Measurements from ENCODE around the gene CDH4.

Gene CDH4

GRCh38 chr20:61801857-61802442, 549.9 kb downstream of the CDH4 start:
- no peak overlapping the region for H3K4me3 Mint-ChIP-seq

GRCh38 chr20:61802721-61803311, 550.8 kb downstream of the CDH4 start:
- no peaks in the 10 kb centered on the region for H3K9me3 Mint-ChIP-seq
- no peak overlapping the region for H3K27ac Mint-ChIP-seq
- ATAC-seq (no peak), DNase-seq (ENCODE audit: low spot score in 2 of 2) (no peak)
- H3K36me3 Mint-ChIP-seq = no peaks in the 10 kb centered on the region
- H3K4me3 Mint-ChIP-seq = no peak overlapping the region
- no peaks in the 10 kb centered on the region for H3K4me1 Mint-ChIP-seq

More at GRCh38 chr20:61801857-61802442, 549.9 kb downstream of the CDH4 start:
- ATAC-seq (no peak), DNase-seq (ENCODE audit: low spot score in 2 of 2) (no peak)
- Mint-ChIP-seq H3K9me3 (no peaks in the 10 kb centered on the region), H3K4me1 (no peaks in the 10 kb centered on the region), H3K36me3 (no peaks in the 10 kb centered on the region), H3K27ac (no peak overlapping the region)

- Mint-ChIP-seq H3K4me1 (no peaks in the 10 kb centered on the region), H3K36me3 (no peaks in the 10 kb centered on the region), H3K27ac (no peak overlapping the region)
Observed at GRCh38 chr20:61803416-61803914, 551.4 kb downstream of the CDH4 start.

GRCh38 chr20:61803915-61804751, 552.1 kb downstream of the CDH4 start:
- H3K27ac Mint-ChIP-seq = no peak overlapping the region
- H3K36me3 Mint-ChIP-seq = no peaks in the 10 kb centered on the region
- DNase-seq (ENCODE audit: low spot score in 2 of 2) = no peak
- H3K9me3 Mint-ChIP-seq = no peaks in the 10 kb centered on the region
- H3K4me1 Mint-ChIP-seq = no peaks in the 10 kb centered on the region
- H3K4me3 Mint-ChIP-seq = no peak overlapping the region
- ATAC-seq = peak; percentile 17

More at GRCh38 chr20:61803416-61803914, 551.4 kb downstream of the CDH4 start:
- no peaks in the 10 kb centered on the region for H3K9me3 Mint-ChIP-seq
- ATAC-seq (no peak), DNase-seq (ENCODE audit: low spot score in 2 of 2) (no peak)
- H3K4me3 Mint-ChIP-seq = no peak overlapping the region

- no peak overlapping the region for H3K4me3 Mint-ChIP-seq
- DNase-seq (ENCODE audit: low spot score in 2 of 2) (no peak), ATAC-seq (peak; percentile 20)
- H3K27ac Mint-ChIP-seq = no peak overlapping the region
- H3K36me3 Mint-ChIP-seq = no peaks in the 10 kb centered on the region
- no peaks in the 10 kb centered on the region for H3K9me3 Mint-ChIP-seq
- no peaks in the 10 kb centered on the region for H3K4me1 Mint-ChIP-seq
Observed at GRCh38 chr20:61804752-61805295, 552.8 kb downstream of the CDH4 start.

- H3K4me1 Mint-ChIP-seq = no peaks in the 10 kb centered on the region
- H3K9me3 Mint-ChIP-seq = no peaks in the 10 kb centered on the region
- no peak overlapping the region for H3K4me3 Mint-ChIP-seq
- no peak for ATAC-seq
- no peak overlapping the region for H3K27ac Mint-ChIP-seq
- no peak for DNase-seq (ENCODE audit: low spot score in 2 of 2)
- H3K36me3 Mint-ChIP-seq = no peaks in the 10 kb centered on the region
Observed at GRCh38 chr20:61805365-61805764, 553.3 kb downstream of the CDH4 start.

- no peak overlapping the region for H3K27ac Mint-ChIP-seq
- H3K4me3 Mint-ChIP-seq = no peak overlapping the region
- DNase-seq (ENCODE audit: low spot score in 2 of 2) = no peak
- no peaks in the 10 kb centered on the region for H3K4me1 Mint-ChIP-seq
- no peaks in the 10 kb centered on the region for H3K36me3 Mint-ChIP-seq
- ATAC-seq = no peak
- no peaks in the 10 kb centered on the region for H3K9me3 Mint-ChIP-seq
Observed at GRCh38 chr20:61805781-61806180, 553.7 kb downstream of the CDH4 start.

- no peaks in the 10 kb centered on the region for H3K4me1 Mint-ChIP-seq
- no peak overlapping the region for H3K27ac Mint-ChIP-seq
- no peak overlapping the region for H3K4me3 Mint-ChIP-seq
- no peaks in the 10 kb centered on the region for H3K9me3 Mint-ChIP-seq
- H3K36me3 Mint-ChIP-seq = no peaks in the 10 kb centered on the region
- DNase-seq (ENCODE audit: low spot score in 2 of 2) (no peak), ATAC-seq (no peak)
Observed at GRCh38 chr20:61806314-61806713, 554.3 kb downstream of the CDH4 start.

- DNase-seq (ENCODE audit: low spot score in 2 of 2) = no peak
- no peaks in the 10 kb centered on the region for H3K36me3 Mint-ChIP-seq
- no peaks in the 10 kb centered on the region for H3K9me3 Mint-ChIP-seq
Observed at GRCh38 chr20:61806995-61807394, 554.9 kb downstream of the CDH4 start.

GRCh38 chr20:61807471-61808160, 555.6 kb downstream of the CDH4 start:
- Mint-ChIP-seq H3K4me3 (no peak overlapping the region), H3K9me3 (no peaks in the 10 kb centered on the region), H3K4me1 (no peaks in the 10 kb centered on the region), H3K27ac (no peak overlapping the region), H3K36me3 (no peaks in the 10 kb centered on the region)
- DNase-seq (ENCODE audit: low spot score in 2 of 2) (no peak), ATAC-seq (no peak)

More at GRCh38 chr20:61806995-61807394, 554.9 kb downstream of the CDH4 start:
- Mint-ChIP-seq H3K4me3 (no peak overlapping the region), H3K27ac (no peak overlapping the region), H3K4me1 (no peaks in the 10 kb centered on the region)
- no peak for ATAC-seq

- no peak for ATAC-seq
- Mint-ChIP-seq H3K27ac (no peak overlapping the region), H3K36me3 (no peaks in the 10 kb centered on the region), H3K4me1 (no peaks in the 10 kb centered on the region), H3K4me3 (no peak overlapping the region), H3K9me3 (no peaks in the 10 kb centered on the region)
- DNase-seq (ENCODE audit: low spot score in 2 of 2) = no peak
Observed at GRCh38 chr20:61808447-61808846, 556.4 kb downstream of the CDH4 start.

GRCh38 chr20:61809006-61809770, 557.1 kb downstream of the CDH4 start:
- H3K9me3 Mint-ChIP-seq = no peaks in the 10 kb centered on the region

GRCh38 chr20:61810066-61810737, 558.1 kb downstream of the CDH4 start:
- Mint-ChIP-seq H3K9me3 (no peaks in the 10 kb centered on the region), H3K36me3 (no peaks in the 10 kb centered on the region), H3K4me1 (no peaks in the 10 kb centered on the region), H3K4me3 (no peak overlapping the region), H3K27ac (no peak overlapping the region)
- no peak for DNase-seq (ENCODE audit: low spot score in 2 of 2)
- no peak for ATAC-seq

More at GRCh38 chr20:61809006-61809770, 557.1 kb downstream of the CDH4 start:
- Mint-ChIP-seq H3K27ac (no peak overlapping the region), H3K4me1 (no peaks in the 10 kb centered on the region), H3K36me3 (no peaks in the 10 kb centered on the region), H3K4me3 (no peak overlapping the region)
- ATAC-seq = no peak
- DNase-seq (ENCODE audit: low spot score in 2 of 2) = no peak

GRCh38 chr20:61810738-61811135, 558.7 kb downstream of the CDH4 start:
- no peak for DNase-seq (ENCODE audit: low spot score in 2 of 2)
- no peak overlapping the region for H3K27ac Mint-ChIP-seq
- no peaks in the 10 kb centered on the region for H3K4me1 Mint-ChIP-seq
- ATAC-seq = no peak
- no peaks in the 10 kb centered on the region for H3K9me3 Mint-ChIP-seq
- no peaks in the 10 kb centered on the region for H3K36me3 Mint-ChIP-seq
- no peak overlapping the region for H3K4me3 Mint-ChIP-seq

All from stimulated activated effector memory CD8-positive, alpha-beta T cell treated with anti-CD3 and anti-CD28 coated beads, Interleukin-12 subunit alpha, Interleukin-12 subunit beta, amount 100 ng/mL, for 72 hours (primary cell).